NCI-H82 treated with DMSO at 0.1 percent for 48 hours (cell line): ENCODE results near the gene SCG3.

Source experiments
- DNase-seq: peaks from one replicate; lab custom pipeline; 2025; ENCODE audit not compliant: unreplicated experiment; lab: John Stamatoyannopoulos, UW

SCG3 gene

DNA sequence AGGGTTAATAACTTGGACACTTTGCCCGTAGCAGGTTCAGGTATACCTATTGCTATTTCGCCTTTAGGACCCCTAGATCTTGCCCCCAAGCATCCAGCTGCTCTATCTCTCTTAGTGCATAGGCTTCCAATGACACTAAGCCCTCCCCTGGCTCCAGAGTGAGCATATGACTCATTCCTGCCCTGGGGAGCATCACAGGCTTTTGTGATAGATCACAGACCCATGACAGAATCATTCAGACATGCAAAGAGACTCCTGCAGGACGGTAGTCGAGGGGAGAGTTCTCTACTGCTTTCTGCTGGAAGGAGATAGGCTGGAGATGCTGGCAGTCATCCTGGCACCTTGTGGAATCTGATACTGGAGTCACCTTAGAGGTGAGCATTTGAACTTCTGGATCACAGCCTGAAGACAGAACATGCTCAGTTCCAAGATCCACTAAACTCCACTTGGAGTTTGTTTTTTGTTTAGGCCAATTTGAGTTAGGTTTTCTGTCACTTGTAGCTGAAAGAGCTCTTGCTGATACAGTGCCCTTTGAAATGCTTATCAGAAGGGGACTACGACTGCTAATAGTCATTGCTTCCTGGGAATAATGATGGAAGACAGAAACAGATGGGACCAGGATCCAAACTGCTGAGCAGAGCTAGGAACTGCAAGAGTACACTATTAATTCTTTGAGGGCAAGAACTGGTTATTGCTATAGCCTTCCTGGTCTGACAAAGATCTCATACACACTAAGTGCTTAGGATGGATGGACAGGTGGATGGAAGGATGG lies 45.2 kb downstream of the SCG3 start:
- DNase-seq: no peak

GRCh38 chr15:51727141-51727897 lies 46.0 kb downstream of the SCG3 start:
- DNase-seq: no peak

GRCh38 chr15:51731549-51732267 lies 50.4 kb downstream of the SCG3 start:
- no peak for DNase-seq

- no peak for DNase-seq
Measured at GRCh38 chr15:51732646-51733045, 51.3 kb downstream of the SCG3 start.

DNA sequence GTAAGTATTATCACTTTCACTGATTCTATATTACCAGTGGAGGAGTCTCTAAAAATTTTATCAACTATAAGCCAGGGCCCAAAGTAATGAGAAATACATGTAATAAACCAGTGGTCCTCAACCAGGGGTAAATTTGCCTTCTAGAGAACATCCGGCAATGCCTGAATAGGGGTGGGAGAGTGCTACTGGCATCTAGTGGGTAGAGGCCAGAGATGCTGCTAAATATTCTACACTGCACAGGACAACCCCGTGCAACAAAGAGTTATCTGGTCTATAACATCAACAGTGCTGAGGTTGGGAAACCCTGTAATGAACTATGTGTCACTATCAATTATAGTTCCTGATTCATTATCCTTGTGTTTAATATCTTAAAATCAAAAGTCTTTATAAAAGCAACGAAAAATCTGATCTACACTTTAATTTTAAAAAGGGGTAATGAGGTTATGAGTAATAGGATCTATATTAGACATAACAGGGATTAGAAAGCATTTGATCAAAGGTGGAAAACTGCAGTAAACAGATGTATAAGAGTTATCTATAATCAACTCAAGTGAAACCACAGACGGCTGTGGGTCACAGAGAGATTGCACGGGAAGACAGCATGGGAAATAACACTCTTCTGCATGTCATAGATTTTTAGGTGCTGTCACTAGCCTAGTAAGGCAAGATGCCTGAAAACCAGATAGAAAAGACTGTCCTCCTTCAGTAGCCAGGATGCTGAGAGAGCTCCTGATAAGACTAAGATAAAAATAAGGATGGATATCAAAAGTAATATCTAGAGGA lies 54.1 kb downstream of the SCG3 start:
- DNase-seq: no peak

DNA sequence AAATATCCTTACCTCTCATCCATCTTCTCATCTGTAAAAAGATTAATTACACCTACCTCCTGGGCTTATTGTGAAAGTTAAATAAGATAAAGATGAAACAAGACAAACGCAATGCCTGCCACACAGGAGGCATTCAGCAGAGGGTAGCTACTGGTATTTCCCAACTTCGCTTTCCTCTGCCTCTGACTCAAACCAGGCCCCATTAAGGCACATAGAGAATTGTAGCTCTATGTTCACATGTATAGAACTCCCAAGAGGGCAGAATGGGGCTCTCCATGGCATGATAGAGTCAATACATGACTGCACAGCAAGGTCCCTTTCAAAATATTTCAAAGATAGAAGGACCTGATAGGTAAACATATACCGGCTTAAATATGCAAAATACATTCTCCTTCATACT lies 54.8 kb downstream of the SCG3 start:
- no peak for DNase-seq

DNA sequence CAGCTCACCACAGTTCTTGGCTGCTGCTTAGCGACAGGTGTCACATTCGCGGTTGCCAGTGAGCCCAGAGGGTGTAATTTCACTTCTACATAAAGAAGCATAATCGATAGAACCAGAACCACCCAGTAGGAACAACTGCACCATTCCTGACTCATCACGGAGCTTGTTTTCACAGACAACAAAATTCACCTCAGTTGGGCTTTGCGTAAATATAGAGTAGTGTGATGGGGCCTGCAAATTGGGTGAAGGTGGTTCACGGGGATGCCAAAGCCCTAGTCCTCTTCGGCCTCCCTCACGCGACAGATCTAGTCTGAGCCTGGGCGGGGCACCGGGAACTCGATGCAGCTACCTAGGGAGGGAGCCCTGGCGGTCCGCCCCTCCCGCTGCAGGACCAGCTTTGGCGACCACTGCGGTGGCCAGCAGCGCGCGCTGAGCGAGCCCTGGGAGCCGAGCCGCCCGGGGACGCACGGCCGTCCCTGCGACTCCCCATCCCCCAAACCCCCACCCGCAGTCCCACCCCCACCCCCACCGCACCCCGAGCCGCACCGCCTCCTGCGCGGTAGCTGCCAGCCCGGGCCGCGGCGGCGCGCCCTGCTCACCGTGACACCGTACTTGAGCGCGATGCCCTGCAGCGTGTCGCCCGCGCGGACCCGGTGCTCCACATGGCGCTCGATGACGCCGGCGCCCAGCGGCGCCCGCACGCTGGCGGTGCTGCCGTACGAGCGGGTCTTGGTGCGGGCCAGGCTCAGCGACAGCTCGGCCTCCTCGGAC lies 55.6 kb downstream of the SCG3 start:
- DNase-seq: no peak

- DNase-seq: no peak
Measured at GRCh38 chr15:51737522-51738305, 56.4 kb downstream of the SCG3 start, which contains the start of gene LYSMD2. LYSMD2 (minus strand) TSS chr15:51737655; CDS start chr15:51737622, 33 bp downstream.

DNA sequence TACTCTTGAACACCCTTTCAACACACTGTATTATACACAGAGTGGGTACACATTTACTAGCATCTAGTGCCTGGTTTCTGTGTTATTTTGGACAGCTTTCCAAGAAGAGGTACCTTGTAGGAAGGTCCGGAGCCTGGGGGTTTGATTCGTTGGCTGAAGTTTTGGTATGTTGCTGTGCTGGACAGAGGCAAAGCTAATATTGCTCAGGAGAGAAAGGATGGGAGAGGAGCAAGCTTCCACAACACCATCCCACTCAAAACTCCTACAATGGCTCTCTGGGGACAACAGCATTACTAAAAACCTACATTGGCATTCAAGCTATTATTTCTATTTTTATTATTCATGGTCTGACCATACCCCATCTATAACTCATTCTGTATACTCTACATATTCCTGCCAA lies 57.2 kb downstream of the SCG3 start:
- no peak for DNase-seq

DNA sequence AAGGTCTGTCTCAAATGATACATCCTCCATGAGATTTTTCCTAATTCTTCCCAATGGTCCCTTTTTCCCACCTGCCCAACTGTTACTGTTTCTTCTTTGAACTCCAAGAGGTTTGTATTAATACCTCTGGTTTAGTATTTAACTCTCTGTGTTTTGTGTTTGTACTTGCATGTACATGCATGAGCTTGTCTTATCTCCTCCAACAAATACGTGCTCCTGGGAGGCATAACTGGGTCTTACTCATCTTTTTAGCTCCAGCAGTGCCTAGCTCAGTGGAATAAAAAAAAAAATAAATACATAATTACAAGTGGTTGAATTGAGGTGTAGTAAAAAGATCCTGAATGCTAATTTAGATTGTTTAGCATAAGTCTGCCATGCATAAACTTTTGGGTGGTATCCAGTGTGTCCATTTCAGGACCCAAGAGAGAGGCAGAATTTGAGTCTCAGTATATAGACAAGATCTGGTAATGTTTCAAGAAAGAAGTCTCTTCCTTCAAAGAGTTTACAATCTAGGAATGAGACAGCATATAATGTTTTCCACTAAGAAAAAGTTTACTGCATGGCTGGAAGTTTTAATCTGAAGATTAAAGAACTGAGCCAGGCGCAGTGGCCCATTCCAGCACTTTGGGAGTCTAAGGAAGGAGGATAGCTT lies 57.9 kb downstream of the SCG3 start:
- DNase-seq: no peak

GRCh38 chr15:51749307-51749706 lies 68.0 kb downstream of the SCG3 start:
- no peak for DNase-seq

DNA sequence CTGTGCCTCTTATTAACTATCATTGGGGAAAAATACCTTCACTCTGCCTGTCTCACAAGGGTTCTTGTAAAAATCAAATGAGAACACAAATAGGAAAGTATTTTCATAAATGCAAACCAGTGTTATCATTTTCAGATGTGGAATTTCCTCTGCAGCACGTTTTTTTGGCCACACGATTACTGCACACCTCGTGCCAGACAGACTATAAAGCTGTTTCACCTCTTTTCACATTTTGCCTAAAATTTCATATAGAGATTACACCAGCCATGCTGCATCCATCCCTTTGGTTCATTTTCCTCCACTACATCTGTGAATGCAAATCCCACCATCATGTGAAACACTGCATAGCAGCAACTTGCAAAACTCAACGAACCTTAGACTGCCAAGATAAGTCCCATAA lies 68.9 kb downstream of the SCG3 start:
- no peak for DNase-seq

- no peak for DNase-seq
Measured at GRCh38 chr15:51750792-51751696, 69.7 kb downstream of the SCG3 start, which contains the start of gene TMOD2. TMOD2 (plus strand) TSS chr15:51751597; CDS start chr15:51766442, 14,845 bp downstream.

DNA sequence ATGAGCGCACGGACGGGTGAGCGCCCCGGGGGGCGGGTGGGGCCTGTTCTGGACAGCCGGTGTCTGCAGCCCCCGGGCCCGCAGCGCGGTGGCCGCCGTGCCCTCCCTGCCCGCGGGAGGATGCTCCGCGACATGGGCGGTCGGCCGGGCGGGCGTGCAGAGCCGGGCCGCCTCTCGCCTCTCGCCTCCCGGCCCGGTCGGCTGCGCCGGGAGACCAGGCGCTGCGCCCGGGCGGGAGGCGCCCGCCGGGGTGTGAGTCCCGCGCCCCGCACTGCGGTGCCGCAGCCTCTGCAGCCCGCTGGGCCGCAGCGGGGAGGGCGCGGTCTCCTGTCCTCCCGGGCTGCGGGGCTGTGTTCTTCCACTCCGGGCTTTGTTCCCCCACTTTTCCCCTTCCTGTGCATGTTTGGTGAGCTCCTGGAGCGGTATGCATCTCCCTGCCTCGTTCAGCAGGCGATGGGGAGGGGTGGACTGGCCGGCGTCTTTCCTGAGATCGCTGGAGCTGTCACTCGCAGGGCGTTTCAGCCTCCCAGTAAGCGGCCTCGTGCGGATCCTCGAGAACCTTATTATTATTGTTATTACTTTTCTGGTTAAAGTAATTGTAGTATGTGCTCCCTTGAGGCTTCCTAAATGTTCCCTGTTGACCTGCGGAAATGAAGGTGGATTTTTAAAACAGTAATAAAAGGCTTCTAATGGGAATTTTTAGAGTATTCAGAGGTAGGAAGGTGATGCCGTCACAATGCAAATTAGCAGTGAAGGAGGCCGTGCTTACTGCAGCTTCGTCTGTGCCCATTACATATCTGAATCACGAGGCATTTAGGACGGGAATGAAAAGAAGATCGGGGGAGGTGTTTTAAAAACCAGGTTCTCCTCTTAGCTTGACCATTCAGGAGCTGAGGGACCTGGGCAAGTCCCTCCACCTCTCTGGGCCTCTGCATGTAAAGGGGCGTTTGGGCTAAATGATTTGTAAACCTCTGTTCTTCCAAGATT lies 70.7 kb downstream of the SCG3 start:
- no peak for DNase-seq

DNA sequence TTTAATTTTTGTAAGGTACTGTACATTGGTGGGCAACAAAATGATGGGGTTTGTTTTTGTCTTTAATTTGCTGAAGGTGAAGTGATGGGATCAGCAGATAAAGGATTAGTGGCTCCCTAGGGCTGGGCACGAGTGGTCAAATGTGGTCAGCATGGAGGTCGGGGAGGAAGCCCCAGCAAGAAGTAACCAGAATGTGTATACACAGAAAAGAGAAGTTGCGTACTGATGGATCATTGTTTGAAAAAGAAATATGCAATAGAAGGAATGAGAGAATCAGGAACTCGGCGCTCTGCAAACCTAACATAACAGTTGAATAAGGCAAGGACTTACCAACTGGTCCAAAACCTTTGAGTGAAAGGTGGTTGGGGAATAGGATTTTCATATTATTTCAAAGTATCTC lies 71.6 kb downstream of the SCG3 start:
- no peak for DNase-seq

DNA sequence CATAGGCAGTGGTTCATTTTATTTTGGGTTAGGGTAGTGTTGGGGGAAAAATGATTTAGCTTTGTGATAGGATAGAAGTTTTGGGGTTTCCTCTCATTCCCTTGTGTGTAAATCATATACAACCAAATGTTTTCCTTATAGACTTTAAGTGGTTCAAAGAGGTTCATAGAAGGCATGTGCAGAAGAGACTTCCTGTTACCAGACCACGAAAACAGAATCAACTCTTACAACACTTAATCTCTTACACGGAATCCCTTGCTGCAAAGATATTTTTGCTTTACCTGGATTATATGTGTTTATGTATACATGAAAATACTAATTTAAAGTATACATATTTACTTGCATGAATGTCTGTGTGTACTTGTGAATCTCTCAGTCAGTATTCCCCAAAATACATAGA lies 73.0 kb downstream of the SCG3 start:
- DNase-seq: no peak

GRCh38 chr15:51755790-51756189 lies 74.5 kb downstream of the SCG3 start:
- DNase-seq: no peak
